A549 treated with GW870086 at 1 μM for 4 hours (cell line): ENCODE results near the gene SLC16A12. TPM values are rescaled to one million over a fixed set of nuclear protein-coding genes. Genes with fewer than 3 reads are reported as not detected.

Source experiments
- total RNA-seq: library from RNA; stranded (reverse); fragments of 200-300 nt; extraction: Qiagen RNA extraction; gene quantifications from 5 replicates; pipeline ENCODE4 v1.2.3, GENCODE V29; 2022; ENCODE audit warnings: low read depth

The SLC16A12 gene, protein sequence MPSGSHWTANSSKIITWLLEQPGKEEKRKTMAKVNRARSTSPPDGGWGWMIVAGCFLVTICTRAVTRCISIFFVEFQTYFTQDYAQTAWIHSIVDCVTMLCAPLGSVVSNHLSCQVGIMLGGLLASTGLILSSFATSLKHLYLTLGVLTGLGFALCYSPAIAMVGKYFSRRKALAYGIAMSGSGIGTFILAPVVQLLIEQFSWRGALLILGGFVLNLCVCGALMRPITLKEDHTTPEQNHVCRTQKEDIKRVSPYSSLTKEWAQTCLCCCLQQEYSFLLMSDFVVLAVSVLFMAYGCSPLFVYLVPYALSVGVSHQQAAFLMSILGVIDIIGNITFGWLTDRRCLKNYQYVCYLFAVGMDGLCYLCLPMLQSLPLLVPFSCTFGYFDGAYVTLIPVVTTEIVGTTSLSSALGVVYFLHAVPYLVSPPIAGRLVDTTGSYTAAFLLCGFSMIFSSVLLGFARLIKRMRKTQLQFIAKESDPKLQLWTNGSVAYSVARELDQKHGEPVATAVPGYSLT
- 0.19 to 0.78 TPM (median 0.32 TPM) in 5 replicates for total RNA-seq

DNA sequence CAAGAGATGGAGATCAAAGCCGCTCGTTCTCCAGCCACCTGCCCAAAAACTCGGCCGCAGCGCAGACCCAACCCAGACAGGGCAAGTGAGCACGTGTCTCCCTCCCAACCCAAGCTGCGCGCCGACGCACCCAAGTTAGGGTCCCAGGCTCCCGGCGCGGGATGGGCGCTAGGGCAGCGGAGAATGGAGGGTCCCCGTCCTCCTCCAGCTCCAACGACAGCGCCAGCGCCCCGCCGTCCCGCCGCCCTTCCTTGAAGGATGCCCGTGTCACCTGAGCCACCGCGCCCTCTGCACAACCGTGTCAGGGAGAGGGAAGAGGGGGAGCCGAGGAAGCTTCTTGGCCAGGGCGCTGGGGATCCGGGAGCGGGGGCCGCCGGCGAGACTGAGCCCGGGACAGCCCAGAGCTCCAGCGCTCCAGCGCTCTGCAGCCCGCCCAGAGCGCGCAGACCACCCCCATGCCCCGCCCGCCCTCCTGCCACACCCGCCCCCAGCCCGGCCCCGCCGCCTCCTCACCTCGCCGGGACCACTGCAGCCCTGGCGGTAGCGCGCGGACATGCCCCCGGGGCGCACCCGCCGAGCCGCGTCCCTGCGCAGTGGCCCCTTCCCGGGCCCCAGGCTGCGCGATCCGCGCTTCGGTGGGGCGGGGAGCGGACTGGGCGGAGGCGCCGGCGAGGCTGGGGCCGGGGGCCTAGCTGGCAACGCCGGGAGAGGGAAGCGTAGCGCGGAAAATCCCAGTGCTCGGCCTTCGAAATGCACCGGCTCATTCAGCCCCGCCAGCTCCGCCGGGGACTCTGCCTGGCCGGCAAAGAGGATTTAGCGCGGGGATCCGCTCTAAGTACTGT lies at the start of gene SLC16A12:
Gene SLC16A12 (minus strand): TSS at position 424 of the 842 bp plus-strand sequence. CDS start 73,016 bp downstream, outside the sequence.

DNA sequence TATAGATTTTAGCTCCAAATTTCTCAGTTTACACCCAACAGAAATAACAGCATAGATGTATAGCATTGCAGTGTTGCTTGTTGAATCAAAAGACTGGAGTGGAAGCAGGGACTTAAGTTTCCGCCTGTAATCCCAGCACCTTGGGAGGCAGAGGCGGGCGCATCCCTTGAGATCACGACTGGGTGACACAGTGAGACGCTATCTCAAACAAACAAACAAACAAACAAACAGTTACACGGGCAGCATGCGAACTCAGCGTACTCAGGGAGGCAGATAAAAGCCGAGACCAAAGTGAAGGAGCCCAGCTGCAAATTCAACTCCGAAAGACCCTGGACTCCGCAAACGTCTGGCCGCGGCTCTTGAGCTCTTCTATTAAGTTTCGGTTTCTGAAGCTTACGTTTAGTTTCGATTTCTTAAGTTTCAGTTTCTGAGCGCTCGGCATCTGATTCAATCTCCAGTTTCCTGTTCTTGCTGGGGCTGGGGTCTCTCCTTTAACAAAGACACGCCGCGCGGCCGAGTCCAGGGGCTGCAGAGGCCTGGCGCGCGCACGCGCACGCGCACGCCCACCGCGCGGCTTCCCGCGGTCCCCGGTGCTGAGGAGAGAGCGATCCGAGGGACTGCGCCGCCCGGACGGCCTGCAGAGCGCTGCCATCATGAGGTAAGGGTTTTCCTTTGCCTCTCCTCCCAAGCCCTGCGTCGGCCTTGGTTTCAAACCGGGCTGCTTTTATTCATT lies 121.1 kb downstream of the SLC16A12 start, which contains the start of gene IFIT5:
Gene IFIT5 (plus strand): TSS at position 423 of the 733 bp plus-strand sequence. CDS start 231 bp downstream, at position 654.

GRCh38 chr10:89391907-89392756 lies 143.3 kb downstream of the SLC16A12 start, which contains the start of gene IFIT1:
IFIT1 (plus strand) TSS chr10:89392623; CDS start chr10:89392713, 90 bp downstream.

Other genes starting within 250 kb of the SLC16A12 start
- gene IFIT2, start 233.5 kb downstream of the SLC16A12 start, total RNA-seq = 2.0 to 3.3 TPM (median 2.6 TPM) in 5 replicates
- 4.6 to 6.2 TPM (median 6.0 TPM) in 5 replicates for gene IFIT3, start 207.6 kb downstream of the SLC16A12 start, total RNA-seq
- not detected in 5 replicates for gene IFIT1B, start 157.5 kb downstream of the SLC16A12 start, total RNA-seq
- gene IFIT1, start 143.0 kb downstream of the SLC16A12 start, total RNA-seq = 4.2 to 5.7 TPM (median 4.6 TPM) in 5 replicates
- 7.5 to 11.1 TPM (median 9.6 TPM) in 5 replicates for gene IFIT5, start 121.0 kb downstream of the SLC16A12 start, total RNA-seq
- 4.6 to 6.4 TPM (median 5.8 TPM) in 5 replicates for gene PANK1, start 109.6 kb upstream of the SLC16A12 start, total RNA-seq
- gene KIF20B, start 166.0 kb upstream of the SLC16A12 start, total RNA-seq = 9.4 to 16.3 TPM (median 14.0 TPM) in 5 replicates